BLaER1 treated with 17β-estradiol and CSF1 and Interleukin-3, amounts not matched to agents 10 nM and 100 nM (cell line): ENCODE measurements around the gene ORM2.

ENCODE experiments used
- H3K27ac ChIP-seq, 11 experiments: shearing (Covaris generic); formaldehyde crosslinking; 2 replicates each; pipeline ENCODE4 v1.8.1; 2022
- H3K27me3 ChIP-seq, 11 experiments: shearing (Covaris generic); formaldehyde crosslinking; 2 replicates each; pipeline ENCODE4 v1.8.1; 2022
- H3K36me3 ChIP-seq, 11 experiments: shearing (Covaris generic); formaldehyde crosslinking; 2 replicates each; pipeline ENCODE4 v1.8.1; 2022
- H3K4me1 ChIP-seq, 10 experiments: shearing (Covaris generic); formaldehyde crosslinking; 2 replicates each; pipeline ENCODE4 v1.8.1; 2022
- H3K4me2 ChIP-seq, 11 experiments: shearing (Covaris generic); formaldehyde crosslinking; 2 replicates each; pipeline ENCODE4 v1.8.1; 2022
- H3K4me3 ChIP-seq, 10 experiments: shearing (Covaris generic); formaldehyde crosslinking; 2 replicates each; pipeline ENCODE4 v1.8.1; 2022
- H3K9ac ChIP-seq, 11 experiments: shearing (Covaris generic); formaldehyde crosslinking; 2 replicates each; pipeline ENCODE4 v1.8.1; 2022
- H3K9me3 ChIP-seq, 11 experiments: shearing (Covaris generic); formaldehyde crosslinking; replicated peaks in 1 of 11; 2 replicates each; pipeline ENCODE4 v1.8.1; 2022
- H4K20me1 ChIP-seq, 11 experiments: shearing (Covaris generic); formaldehyde crosslinking; 2 replicates each; pipeline ENCODE4 v1.8.1; 2022
- Cebpa-rat ChIP-seq, 11 experiments: shearing (Covaris generic); IDR thresholded peaks; 2 replicates each; pipeline ENCODE4 v1.8.1; 2022

Gene ORM2

GRCh38 chr9:114300153-114300845 is 29.4 kb upstream of the ORM2 start:
- Histone ChIP-seq H4K20me1 (peaks cover 0 to 3% (median 0%) of the 10 kb centered on the region in 11 experiments; a peak in 2 of 22 replicates), H3K27me3 (no peaks in the 10 kb centered on the region), H3K4me1 (peaks cover 0 to 10% (median 2%) of the 10 kb centered on the region in 10 experiments; a peak in 7 of 20 replicates), H3K4me3 (no peak overlapping the region), H3K9ac (no peak overlapping the region), H3K4me2 (no peak overlapping the region), H3K27ac (no peak overlapping the region; a peak in 1 of 22 replicates), H3K9me3 (peaks cover 12 to 14% (median 13%) of the 10 kb centered on the region in 11 experiments), H3K36me3 (peaks cover 58 to 99% (median 90%) of the 10 kb centered on the region in 11 experiments)
- no peak for TF ChIP-seq Cebpa-rat (IDR thresholded peaks at IDR 0.05)

GRCh38 chr9:114300846-114301797 is 28.5 kb upstream of the ORM2 start:
- H3K36me3 ChIP-seq = peaks cover 49 to 97% (median 87%) of the 10 kb centered on the region in 11 experiments
- H3K4me2 ChIP-seq = no peak overlapping the region
- no peaks in the 10 kb centered on the region for H3K27me3 ChIP-seq
- H4K20me1 ChIP-seq = peaks cover 0 to 6% (median 0%) of the 10 kb centered on the region in 11 experiments; a peak in 2 of 22 replicates
- H3K9ac ChIP-seq = no peak overlapping the region
- no peak for TF ChIP-seq Cebpa-rat (IDR thresholded peaks at IDR 0.05)
- peaks cover 4 to 5% (median 5%) of the 10 kb centered on the region in 11 experiments; a peak in 21 of 22 replicates for H3K9me3 ChIP-seq
- H3K27ac ChIP-seq = no peak overlapping the region
- peaks cover 0 to 14% (median 6%) of the 10 kb centered on the region in 10 experiments; a peak in 8 of 20 replicates for H3K4me1 ChIP-seq
- no peak overlapping the region for H3K4me3 ChIP-seq

DNA sequence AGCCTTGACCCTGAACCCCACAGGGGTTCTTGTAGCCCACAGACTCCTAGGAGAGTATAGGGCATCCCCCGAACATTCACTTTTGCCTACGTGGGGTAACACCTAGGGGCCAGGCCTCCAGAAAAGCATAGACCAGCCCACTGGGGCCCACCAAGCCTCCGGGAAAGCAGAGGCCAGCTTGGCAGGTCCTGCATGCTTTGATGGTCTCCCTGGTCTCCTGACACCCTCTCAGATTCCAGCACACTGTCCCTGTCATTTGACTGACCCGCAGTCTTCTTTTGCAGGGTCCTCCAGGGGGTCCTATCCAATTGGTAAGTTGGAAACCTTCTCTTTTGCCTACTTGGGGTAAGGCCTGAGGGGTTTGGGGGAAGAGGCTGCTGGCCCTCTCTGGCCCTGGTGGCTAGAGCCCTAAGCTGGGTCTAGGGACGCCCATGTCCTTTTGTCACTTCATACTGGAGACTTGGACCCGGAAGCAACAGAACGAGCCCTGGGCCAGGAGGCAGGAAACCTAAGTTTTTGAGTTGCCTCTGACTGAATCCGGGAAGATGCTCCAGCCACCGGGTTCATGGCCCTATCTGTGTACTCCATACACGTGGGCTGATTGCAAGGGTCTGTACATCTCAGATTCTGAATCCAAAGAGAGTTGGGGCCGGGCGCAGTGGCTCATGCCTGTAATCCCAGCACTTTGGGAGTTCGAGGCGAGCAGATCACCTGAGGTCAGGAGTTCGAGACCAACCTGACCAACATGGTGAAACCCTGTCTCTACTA is 27.7 kb upstream of the ORM2 start:
- Histone ChIP-seq H3K4me2 (no peak overlapping the region), H3K4me3 (no peak overlapping the region), H3K4me1 (peaks cover 0 to 14% (median 6%) of the 10 kb centered on the region in 10 experiments; a peak in 8 of 20 replicates), H3K9me3 (no peaks in the 10 kb centered on the region), H3K9ac (no peak overlapping the region), H3K27ac (no peak overlapping the region), H4K20me1 (peaks cover 0 to 6% (median 0%) of the 10 kb centered on the region in 11 experiments; a peak in 2 of 22 replicates), H3K27me3 (no peaks in the 10 kb centered on the region), H3K36me3 (peaks cover 41 to 97% (median 88%) of the 10 kb centered on the region in 11 experiments)
- no peak for TF ChIP-seq Cebpa-rat (IDR thresholded peaks at IDR 0.05)

DNA sequence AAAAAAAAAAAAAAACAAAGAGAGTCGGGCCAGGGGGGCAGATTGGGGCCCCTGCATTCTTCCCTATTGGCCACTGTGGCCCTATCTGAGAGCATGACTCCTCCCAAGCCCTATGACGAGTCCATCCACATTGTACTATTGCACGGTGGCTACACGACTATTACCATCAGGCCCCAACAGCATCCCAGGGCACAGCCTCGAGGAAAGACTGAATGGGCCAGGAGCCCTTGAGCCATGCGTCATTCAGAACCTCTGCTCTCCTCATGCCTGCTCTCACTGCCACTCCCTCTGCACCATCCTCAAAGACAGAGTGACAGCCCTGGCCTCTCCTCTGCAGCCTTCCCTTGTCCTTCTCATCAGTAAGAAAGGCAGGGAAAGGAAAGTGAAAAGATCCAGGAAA is 26.9 kb upstream of the ORM2 start:
- H3K27me3 ChIP-seq = no peaks in the 10 kb centered on the region
- H3K4me3 ChIP-seq = no peak overlapping the region
- no peak overlapping the region for H3K27ac ChIP-seq
- H3K4me2 ChIP-seq = no peak overlapping the region
- no peak overlapping the region for H3K9ac ChIP-seq
- no peaks in the 10 kb centered on the region for H3K9me3 ChIP-seq
- H3K4me1 ChIP-seq = peaks cover 0 to 14% (median 6%) of the 10 kb centered on the region in 10 experiments; a peak in 8 of 20 replicates
- TF ChIP-seq Cebpa-rat (IDR thresholded peaks at IDR 0.05) = no peak
- H3K36me3 ChIP-seq = peaks cover 34 to 97% (median 88%) of the 10 kb centered on the region in 11 experiments
- peaks cover 0 to 6% (median 0%) of the 10 kb centered on the region in 11 experiments; a peak in 2 of 22 replicates for H4K20me1 ChIP-seq

- Histone ChIP-seq H3K9me3 (no peaks in the 10 kb centered on the region), H4K20me1 (peaks cover 0 to 6% (median 0%) of the 10 kb centered on the region in 11 experiments; a peak in 2 of 22 replicates), H3K9ac (no peak overlapping the region), H3K4me2 (no peak overlapping the region), H3K4me3 (no peak overlapping the region), H3K4me1 (peaks cover 0 to 14% (median 6%) of the 10 kb centered on the region in 10 experiments; a peak in 8 of 20 replicates), H3K27me3 (no peaks in the 10 kb centered on the region), H3K36me3 (peaks cover 33 to 97% (median 88%) of the 10 kb centered on the region in 11 experiments), H3K27ac (no peak overlapping the region)
- TF ChIP-seq Cebpa-rat (IDR thresholded peaks at IDR 0.05) = no peak
Observed at GRCh38 chr9:114303571-114303970, 26.1 kb upstream of the ORM2 start.

DNA sequence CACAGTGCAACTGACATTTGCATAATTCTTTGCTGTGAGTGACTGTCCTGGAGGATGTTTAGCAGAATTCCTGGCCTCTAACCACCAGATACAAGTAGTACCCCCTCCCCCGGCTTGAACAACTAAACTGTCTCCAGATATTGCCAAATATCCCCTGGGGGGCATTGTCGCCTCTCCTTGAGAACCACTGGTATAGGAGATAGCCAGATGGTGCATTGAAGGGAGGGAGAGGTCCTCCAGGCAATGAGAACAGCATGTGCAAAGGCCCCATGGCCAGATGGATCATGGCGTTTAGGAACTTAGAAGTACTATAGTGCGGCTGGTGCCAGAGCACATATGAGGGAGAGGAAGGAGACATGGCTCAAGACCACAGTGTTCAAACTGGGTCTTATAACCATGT is 25.7 kb upstream of the ORM2 start:
- Histone ChIP-seq H3K4me3 (no peak overlapping the region), H3K27ac (no peak overlapping the region), H4K20me1 (peaks cover 0 to 6% (median 0%) of the 10 kb centered on the region in 11 experiments; a peak in 2 of 22 replicates), H3K4me2 (no peak overlapping the region), H3K4me1 (peaks cover 0 to 14% (median 6%) of the 10 kb centered on the region in 10 experiments; a peak in 8 of 20 replicates), H3K36me3 (peaks cover 29 to 97% (median 88%) of the 10 kb centered on the region in 11 experiments), H3K27me3 (no peaks in the 10 kb centered on the region), H3K9me3 (no peaks in the 10 kb centered on the region), H3K9ac (no peak overlapping the region)
- no peak for TF ChIP-seq Cebpa-rat (IDR thresholded peaks at IDR 0.05)

DNA sequence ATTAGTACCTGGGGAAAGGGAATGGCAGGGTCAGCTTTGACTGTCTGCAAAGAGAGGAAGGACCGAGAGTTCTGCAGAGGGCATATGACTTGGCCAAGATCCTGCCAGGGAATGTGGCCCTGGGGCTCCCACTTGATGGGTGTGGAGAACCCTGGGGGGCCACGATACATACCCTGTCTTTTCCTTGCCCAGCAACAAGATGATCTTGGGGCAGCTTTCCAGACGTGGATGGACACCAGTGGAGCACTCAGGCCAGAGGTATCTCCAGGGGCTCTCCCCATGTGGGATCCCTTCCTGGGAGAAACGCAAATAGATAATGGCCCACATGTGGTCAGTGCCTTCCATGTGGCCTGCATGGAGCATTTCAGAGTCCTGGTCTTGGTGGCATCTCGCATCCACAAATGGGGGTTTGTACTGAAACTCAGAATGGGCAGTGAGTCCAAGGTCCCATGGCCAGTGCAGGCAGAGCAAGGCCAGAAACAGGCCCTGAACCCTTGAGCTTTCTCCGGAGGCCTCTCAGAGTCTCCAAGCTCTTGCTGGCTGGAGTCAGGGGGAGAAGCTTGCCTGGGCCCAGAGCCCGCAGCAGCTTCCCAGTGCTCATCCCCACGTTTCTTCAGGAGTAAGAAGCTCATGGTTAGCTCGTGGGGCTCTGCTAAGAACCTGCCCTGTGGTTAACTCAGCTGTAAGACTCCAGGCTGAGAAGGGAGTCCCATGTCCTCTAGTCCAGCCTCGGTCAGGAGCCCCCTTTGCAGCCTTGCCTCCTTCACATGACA is 25.1 kb upstream of the ORM2 start:
- H3K36me3 ChIP-seq = peaks cover 23 to 97% (median 86%) of the 10 kb centered on the region in 11 experiments

More for the DNA sequence above, 25.1 kb upstream of the ORM2 start:
- no peaks in the 10 kb centered on the region for H3K9me3 ChIP-seq
- no peak overlapping the region for H3K4me3 ChIP-seq
- H3K4me1 ChIP-seq = peaks cover 0 to 14% (median 6%) of the 10 kb centered on the region in 10 experiments; a peak in 8 of 20 replicates
- peak overlapping the region in 1 of 11 experiments; percentile 28; a peak in 1 of 22 replicates for H3K27ac ChIP-seq
- H3K27me3 ChIP-seq = no peaks in the 10 kb centered on the region
- peaks cover 0 to 6% (median 0%) of the 10 kb centered on the region in 11 experiments; a peak in 2 of 22 replicates for H4K20me1 ChIP-seq
- TF ChIP-seq Cebpa-rat (IDR thresholded peaks at IDR 0.05) = no peak
- H3K9ac ChIP-seq = peak overlapping the region in 1 of 11 experiments; percentile 9; a peak in 3 of 22 replicates
- H3K4me2 ChIP-seq = no peak overlapping the region
